ENCODE data around the gene DPYSL5.
A peak's percentile ranks its signal among the peaks of the same experiment; 100 is the strongest.
"Not testable (repeated sequence)": the region's sequence is repeated elsewhere in the genome, so short reads cannot be mapped to it uniquely, and the experiment has no call there.

DPYSL5 gene

DNA sequence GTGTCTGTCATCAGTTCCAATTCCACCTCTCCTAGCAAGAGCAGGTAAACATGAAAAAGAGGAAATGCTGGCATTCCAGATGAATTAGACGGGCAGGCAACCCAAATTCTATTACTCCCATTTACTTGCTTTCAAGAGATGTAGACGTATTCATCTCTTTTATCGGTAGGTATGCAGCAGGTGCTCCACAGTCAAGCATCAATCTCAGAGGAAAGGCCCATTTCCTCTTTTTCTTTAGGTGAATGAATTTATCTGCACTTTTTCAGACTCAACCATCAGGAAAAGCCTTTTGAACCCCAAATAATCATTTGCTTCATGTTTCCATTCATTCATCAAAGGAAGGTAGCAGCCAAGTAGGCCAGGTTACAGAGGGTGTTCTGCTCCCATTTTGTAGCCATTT is 27.9 kb downstream of the DPYSL5 start:
- no peak for DNase-seq

DNA sequence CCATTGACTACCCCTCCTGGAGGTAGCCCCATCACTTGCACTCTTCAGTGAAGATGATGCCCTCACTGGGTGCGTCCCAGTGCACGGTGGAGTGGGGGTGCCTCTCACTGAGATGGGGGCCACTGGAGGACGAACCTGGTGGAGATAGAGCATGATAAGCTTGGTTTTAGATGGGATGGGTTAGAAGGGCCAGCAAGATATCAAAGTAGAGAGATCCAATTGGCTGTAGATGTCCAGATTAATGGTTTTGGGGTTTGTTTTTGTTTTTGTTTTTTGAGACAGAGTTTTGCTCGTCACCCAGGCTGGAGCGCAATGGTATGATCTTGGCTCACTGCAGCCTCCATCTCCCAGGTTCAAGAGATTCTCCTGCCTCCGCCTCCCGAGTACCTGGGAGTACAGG is 28.3 kb downstream of the DPYSL5 start:
- DNase-seq: no peak

DNA sequence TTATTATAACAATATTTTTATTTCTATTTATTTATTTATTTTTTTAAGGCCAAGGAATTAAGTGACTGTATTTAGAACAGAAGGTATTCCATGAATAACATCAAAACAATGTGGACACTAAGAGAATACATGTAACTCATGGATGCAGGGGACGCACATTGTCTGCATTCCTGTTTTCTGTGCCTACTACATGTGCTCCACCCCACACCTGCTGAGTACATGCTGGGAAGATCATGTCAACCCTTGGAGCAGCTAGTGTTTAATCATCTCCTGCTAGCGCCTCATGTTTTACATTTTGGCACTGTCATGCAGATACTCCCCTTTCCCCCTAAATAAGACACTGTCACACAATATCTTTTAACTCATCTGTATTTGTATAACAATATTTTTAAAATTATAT is 29.3 kb downstream of the DPYSL5 start:
- DNase-seq: no peak

DNA sequence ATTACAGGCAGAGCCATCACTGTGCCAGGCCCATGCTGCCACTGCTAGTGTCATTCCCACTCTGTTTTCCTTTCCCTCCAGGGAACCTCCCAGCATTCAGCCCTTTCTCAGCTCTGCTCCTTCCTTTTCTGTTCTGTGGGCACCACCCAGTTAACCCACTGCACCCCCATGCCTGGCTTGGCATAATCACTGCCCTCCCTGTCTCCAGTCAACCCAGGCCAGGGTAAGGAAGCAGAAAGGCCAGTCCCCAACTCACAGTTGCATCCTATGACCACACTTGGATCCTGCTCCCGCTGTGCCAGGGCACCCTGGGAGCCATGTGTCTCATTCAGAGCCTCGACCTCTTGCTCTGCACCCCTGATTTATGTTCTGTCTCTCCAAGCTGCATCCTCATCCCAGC is 32.2 kb downstream of the DPYSL5 start:
- no peak for DNase-seq

DNA sequence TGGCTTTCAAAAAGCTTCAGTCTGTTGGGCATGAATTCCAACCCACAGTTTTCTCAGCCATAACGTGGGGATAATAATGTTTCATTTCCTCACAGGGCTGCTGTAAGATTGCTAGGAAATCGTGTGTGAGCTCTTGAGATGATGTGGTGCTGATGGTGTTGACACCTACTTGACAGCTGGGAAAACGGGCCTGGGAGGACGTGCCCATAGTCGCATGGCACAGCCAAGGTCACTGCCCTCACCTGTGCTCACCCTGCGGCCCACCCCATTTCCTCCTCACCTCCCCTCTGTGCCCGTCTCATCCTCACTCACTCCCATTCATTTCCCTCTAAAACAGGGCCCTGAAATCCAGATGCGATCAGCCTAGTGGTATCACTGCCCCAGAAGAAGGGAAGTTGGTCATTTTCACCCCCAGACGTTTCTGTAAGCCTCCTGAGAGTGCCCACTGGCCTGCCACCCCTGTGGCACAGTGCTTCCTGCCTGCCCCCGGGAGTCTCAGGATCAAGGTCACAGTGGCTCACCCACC is 33.0 kb downstream of the DPYSL5 start:
- no peak for DNase-seq

DNA sequence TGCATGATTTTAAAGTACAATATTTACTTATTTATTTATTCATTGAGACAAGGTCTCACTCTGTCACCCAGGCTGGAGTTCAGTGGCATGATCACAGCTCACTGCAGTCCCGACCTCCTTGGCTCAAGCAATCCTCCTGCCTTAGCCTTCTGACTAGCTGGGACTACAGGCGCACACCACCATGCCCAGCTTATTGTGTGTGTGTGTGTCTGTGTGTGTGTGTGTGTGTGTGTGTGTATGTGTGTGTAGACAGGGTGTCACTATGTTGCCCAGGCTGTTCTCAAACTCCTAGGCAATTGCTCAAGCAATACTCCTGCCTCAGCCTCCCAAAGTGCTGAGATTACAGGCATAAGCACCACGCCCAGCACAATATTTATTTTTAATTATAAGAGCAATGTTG is 34.3 kb downstream of the DPYSL5 start:
- DNase-seq: not testable (repeated sequence)

DNA sequence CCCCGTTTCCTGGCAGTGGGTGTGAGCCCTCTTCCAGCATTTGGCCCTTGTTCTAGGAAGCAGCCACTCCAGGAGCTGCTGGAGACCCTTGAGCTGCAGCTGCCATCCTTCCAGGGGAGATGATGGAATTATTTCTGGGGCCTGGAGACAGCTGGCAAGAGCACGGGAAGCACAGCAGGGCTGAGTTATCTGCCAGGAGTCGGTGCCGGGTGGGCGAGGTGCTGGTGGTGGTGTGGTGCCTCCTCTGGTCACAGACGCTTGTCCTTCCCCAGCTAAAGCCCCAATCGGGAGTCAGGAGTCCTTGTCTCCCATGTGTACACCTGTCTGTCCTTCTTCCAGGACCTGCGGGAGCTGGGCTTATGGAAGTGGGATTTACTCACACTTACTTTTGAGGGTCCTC is 36.0 kb downstream of the DPYSL5 start:
- DNase-seq: no peak

DNA sequence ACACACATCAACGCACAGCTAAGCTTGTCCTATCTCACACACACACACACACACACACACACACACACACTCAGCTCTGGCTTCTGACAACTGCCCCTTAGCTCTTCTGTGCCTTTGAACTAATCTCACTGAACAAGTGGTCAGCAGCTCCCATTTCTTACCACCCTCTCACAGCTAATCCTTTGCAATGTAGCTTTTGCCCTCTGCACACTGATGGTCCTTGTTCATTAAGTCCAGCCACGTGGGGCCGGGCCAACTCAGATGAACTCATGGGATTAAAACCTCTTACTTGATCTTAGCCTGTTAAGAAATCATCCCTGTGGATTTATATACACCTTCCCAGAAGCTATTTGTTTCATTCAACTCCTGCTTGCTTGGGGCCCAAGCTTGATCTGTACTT is 36.6 kb downstream of the DPYSL5 start:
- no peak for DNase-seq

DNA sequence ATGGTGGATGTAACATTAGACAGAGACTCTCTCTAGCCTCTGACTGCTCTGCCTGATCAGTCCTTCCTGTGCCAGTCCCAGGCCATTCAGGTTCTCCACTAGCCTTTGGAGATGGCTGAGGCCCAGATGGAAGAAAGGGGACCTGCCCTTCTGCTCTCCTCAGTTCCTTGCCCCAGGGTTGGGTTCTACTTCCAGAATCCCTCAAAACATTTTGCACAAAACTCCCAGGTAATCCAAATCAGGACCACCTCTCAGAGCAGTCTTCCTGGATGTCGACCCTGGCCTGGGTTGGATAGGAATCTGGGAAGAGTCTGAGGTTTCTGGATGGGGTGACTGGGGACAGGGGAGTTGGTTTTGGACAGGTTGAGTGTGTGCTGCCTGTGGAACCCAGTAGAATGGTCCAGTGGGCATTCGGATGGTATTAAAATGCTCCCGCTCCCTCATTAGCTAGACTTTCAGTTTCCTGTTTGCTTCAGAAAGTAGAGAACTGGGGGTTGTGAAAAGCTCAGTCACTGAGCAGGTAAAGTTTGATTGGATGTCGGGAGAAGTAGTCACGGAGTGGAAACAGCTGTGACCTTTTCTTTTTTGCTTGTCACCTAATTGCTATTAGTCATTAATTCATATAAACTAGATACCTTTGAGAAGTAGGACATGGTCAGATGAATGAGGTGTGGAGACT is 37.9 kb downstream of the DPYSL5 start:
- DNase-seq: no peak

DNA sequence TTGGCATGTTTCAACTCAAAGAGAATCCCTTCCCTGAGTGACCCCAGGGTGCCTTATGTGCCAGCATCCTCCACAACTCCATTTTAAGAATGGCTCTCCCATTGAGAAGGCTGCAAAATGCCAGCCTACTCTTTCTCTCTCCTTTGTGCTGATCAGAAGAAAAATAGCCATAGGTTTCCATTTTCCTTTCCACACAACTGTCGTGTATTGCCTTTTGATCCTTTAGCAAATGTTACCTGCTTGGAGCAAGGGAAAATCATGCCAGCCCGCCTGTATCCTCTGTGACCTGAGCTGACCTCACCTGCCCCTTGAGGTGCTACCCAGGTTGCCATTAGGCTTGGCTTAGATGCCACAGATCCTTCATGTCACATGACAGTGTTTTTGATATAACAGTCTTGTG is 38.8 kb downstream of the DPYSL5 start:
- DNase-seq: no peak

DNA sequence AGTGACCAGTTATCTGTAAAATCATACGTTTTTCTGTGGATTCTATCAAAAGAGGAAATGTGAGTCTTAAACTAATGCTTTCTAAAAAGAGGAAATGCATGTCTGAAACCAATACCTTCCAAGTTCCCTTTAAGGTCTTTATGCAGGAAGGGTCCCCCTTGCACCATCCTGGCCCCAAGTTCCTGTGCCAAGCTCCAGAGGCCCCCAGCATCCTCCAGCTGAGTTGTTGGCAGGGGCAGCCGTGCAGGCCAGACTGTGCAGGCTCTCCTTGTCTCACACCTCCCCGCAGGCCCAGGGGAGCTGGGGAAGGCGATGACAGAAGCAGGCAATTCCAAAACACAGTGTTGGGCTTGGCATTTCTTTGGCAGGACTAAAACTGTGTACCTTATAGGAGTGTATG is 39.2 kb downstream of the DPYSL5 start:
- DNase-seq: peak; percentile 85 to 87

DNA sequence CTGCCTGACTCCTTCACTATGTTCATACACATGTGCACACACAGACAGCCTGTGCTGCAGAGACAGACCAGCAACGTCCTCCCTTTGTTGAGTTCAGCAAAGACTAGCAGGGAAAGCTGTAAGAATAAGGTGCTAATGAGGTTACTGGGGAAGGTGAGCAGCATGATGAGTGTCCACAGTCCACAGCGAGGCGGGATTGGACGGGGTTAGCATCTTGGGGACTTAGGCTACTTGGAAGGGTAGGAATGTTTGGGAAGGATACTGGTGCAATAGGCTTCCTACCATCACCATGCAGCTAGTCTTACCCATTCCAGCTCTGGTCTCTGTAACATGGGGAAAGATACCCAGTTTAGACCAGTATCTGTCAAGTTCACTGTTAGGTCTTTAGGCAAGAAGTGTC is 41.9 kb downstream of the DPYSL5 start:
- DNase-seq: no peak

DNA sequence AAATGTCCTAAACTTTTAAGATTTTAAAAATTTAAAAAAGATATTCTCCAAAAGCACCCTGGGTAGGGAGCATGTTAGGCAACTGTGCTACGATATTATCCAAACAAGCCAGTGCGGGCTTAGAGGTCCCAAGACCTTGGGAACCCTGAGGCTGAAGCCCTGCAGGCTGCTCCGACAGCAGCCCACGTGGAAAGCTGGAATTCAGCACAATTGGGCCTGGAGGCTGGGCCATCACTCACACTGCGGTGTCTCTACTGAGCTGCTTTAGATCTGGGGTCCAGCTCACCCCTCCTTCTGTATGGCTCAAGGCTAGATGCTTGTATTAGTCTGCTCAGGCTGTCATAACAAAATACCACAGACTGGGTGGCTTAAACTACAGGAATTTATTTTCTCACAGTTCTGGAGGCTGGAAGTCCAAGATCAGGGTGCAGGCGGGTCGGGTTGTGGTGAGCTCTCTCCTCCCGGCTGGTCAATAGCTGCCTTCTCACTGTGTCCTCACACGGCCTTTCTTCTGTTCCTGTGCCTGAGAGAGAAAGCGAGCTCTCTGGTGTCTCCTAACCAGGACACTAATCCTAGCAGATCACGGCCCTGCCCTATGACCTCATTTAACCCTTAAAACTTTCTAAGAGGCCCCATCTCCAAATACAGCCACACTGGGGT is 42.5 kb downstream of the DPYSL5 start:
- no peak for DNase-seq

DNA sequence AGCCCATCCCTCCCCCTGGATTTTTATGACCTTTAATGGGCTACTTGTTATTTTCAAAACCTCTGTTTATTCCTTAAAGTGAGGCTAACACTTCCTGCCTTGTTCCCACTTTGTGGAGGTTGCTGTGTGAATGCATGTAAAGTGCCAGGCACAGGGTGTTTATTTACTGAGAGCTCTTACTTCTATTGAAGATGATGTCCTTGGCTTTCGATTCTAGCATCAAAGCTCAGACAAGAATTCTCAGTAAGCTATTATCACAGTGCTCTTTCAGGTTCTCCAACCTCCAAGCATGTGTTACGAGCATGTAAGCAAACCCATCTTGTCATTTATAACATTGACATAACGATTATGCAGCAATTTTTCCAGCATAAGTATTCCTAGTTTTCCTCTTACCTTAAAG is 44.2 kb downstream of the DPYSL5 start:
- no peak for DNase-seq

DNA sequence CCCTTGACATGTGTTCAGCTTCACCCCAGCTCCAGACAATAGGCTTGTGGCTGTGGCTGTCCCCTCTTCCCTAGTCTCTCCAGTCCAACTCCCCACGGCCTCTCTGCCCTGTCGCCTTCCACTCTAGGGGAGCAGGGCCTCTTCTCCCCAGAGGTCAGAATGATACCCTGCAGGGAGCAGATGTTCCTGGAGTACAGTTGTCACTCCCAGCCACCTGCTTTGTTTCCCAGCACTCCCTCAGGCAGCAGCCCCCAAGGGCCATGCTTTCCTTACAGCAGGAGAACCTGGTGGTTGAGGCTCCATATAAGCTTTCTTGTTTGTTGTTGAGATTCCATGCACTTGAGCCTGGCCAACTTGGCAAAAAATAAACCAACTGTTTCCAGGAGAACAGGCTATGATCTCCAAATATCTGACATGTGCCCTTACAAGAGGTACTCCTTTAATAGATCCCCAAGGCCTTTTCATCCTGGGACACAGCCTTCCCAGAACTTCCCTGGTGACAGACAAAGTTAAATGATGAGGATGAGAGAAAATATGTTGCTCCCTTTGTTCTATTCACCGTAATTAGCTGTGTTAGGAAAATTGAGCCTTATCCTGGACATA is 45.1 kb downstream of the DPYSL5 start:
- DNase-seq: no peak

DNA sequence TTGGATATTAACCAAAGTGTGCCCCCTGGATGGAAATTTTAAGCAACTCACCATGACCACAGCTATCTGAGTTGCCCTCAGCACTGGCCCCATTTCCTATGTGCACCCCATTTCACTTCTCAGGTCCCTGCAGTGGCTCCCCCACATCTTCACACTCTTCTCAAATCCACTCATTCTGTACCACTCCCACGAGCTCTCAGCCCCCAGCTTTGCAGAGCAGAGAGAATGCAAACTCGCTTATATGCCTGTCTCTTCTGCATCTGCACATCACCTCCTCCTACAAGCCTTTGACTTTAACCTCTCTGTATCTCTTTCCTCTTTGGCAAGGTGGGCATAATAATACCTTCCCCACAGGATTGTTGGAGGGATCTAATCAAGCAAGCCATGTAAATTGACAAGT is 46.2 kb downstream of the DPYSL5 start:
- DNase-seq: no peak

DNA sequence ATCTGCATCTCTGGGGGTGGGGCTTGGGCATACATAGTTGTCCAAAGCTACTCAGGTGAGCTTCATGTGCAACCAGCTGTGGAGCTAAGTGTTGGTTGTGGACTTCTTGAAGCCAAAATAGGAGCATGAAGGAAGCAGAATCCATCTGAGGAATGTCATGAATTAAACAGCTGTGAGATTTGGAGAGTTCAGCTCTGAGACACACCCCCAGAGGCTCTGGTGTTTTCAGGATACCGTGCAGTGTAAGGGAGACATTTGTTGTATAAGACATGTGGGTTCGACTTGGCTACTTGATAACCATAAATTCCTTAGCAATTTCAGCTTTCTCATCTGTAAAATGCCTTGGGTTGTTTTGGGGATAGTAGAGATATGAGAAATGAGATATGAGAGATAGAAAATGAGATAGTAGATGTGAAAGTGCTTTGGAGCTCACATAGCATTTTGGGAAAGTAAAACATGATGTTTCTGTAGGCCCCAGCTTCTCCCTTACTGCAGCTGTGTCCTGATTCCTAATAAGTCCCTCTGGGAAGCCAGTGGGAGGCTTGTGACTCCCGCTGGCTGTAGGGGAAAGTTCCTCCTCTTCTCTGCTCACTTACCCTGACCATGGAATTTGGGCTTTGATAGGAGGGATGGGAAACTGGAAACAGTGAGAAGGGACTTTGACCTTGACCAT is 50.0 kb downstream of the DPYSL5 start:
- no peak for DNase-seq

DNA sequence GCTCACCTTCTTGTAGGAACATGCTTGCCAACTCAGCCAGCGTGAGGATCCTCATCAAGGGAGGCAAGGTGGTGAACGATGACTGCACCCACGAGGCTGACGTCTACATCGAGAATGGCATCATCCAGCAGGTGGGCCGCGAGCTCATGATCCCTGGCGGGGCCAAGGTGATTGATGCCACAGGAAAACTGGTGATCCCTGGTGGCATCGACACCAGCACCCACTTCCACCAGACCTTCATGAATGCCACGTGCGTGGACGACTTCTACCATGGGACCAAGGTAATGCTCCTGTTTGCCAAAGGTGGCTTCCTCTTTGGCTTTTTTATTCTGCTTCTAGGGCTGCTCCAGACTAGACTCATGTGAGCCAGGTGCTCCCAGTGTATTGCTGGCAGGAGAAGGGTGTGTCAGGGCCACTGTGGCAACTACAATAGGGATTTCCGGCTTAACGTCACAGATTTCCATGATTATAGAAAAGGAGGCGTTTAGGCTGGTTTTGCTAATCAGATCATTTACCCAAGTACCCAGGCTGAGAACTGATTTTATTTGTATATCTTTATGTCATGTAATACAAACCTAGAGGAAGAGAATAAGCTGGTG is 50.6 kb downstream of the DPYSL5 start:
- DNase-seq: no peak

DNA sequence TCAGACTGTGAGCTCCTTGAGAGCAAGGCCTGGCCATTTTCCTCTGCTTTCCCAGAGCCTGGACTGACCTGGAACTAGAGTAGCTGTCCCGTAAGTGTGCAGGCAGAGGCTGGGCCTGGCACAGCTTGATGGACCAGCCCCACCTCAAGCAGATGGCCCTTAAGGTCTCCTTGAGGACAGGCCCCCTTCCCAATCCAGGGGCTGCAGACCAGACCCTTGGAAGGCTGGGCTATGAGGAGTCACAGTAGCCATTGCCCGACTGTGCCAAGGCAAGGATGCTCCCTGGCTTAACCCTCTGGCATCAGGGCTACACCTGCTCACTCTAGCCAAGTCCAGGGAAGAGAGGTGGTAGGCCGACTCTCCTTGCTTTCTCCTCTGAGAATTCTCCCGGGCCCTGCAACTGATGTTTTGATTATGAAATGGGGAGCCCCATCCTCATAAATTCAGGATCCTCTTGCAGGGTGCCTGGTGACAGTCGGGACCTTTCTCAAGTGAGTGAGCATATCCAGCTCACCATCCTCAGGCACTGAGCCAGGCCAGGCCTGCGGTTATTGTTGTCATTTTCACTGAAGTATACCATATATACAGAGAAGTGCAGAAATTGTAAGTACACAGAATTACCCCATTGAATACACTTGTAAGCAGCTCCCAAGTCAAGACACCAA is 51.7 kb downstream of the DPYSL5 start:
- DNase-seq: no peak

DNA sequence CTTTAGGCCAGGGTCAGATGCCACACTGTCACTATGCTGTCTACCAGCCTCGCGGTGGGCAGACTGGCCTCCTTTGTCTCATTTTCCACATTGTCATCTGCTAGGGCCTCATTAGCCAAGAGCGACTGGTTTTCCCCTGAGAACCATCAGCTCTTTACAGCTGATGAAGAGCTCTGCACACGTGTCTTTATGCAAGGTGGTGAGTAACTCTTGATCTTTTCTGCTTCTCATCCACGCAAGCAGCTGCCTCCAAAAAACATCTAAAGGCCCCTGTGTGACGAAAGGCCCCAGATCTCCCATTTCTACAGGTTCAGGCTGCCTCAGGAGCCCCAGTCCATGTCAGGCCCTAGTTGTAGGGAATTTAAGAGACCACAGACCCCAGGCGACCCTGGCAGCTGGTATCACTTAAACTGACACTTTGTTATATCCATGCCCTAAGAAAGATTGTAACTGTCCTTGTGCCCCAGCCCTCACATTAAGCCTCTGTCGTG is 52.9 kb downstream of the DPYSL5 start:
- no peak for DNase-seq

DNA sequence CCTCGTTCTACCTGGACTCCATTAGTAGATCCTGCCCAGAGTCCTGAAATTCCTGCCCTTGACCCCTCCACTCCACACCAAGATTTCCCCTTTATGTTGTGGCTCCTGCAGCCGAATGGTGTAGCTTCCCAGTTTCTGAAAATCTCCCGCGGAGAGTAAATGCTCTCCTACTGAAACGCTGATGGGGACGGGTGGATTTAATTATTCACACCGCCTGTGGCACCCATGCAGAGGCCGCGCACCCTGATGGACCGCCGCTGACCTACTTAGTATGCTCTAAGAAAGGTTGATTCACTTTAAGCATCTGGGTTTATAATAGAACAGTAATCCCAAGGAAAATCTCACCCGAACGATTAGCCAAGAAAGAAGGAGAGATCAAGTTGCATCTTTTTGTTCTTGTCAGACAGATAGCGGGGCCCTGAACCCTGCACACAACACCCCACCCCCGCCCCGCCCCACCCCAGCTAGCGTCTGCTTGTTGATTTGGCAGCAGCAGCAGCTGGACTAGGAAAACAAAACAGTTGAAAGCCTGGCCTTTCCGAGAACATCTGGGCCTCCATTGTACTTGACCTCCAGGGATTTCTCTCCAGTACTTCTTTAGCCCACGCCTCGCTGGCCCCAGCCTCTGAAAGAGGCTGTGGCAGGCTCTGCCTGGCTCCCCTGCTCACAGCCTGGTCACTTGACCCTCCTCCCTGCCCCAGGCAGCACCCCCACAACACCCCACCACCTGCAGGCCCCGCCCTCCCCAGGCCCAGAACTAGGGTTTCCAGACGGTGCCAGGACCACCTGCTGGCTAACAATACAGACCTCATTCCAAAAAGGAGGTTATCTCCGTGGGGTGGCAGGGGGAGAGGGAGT is 53.6 kb downstream of the DPYSL5 start:
- no peak for DNase-seq

DNA sequence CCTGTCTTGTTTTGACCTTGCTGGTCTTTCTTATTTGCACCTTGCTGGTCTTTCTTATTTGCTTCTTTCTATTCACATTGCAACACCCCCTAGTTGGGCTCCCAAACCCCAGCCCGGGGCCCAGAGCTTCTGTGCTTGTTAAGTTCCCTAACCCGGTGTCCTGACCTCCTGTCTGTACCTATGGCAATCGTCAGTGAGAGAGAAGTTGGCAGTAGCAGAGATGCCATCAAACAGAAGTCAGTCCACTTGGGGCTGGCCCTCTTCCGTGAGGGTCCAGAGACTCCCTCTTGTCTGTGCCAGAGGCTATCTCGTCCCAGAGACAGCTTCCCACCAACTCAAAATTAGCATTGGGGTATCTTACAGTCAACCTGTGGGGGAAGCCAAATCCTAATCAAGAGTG is 55.7 kb downstream of the DPYSL5 start:
- no peak for DNase-seq

Measured in AML-193 (cell line).